ENCODE measurements around the gene MRTFA. TPM values are rescaled to one million over a fixed set of nuclear protein-coding genes. Genes with fewer than 3 reads are reported as not detected.
A peak's percentile ranks its signal among the peaks of the same experiment; 100 is the strongest.

Gene MRTFA
- total RNA-seq, 4 donors from 2014 or later: 59.7 to 163 (median 111) TPM

DNA sequence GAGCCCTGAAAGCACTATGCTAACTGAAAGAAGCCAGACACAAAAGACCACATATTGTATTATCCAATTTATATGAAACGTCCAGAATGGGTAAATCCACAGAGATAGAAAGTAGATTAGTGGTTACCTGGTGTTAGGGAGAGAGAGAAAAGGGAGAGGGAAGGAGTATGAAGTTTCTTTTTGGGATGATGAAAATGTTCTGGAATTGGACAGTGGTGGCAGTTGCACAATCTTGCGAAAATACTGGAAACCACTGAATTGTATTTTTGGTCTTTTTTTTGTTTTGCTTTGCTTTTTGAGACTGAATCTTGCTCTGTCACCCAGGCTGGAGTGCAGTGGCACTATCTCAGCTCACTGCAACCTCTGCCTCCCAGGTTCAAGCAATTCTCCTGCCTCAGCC lies 63.5 kb downstream of the MRTFA start:
- TF ChIP-seq POLR2A (IDR thresholded peaks at IDR 0.05): no peak
- TF ChIP-seq, protein P1, sequence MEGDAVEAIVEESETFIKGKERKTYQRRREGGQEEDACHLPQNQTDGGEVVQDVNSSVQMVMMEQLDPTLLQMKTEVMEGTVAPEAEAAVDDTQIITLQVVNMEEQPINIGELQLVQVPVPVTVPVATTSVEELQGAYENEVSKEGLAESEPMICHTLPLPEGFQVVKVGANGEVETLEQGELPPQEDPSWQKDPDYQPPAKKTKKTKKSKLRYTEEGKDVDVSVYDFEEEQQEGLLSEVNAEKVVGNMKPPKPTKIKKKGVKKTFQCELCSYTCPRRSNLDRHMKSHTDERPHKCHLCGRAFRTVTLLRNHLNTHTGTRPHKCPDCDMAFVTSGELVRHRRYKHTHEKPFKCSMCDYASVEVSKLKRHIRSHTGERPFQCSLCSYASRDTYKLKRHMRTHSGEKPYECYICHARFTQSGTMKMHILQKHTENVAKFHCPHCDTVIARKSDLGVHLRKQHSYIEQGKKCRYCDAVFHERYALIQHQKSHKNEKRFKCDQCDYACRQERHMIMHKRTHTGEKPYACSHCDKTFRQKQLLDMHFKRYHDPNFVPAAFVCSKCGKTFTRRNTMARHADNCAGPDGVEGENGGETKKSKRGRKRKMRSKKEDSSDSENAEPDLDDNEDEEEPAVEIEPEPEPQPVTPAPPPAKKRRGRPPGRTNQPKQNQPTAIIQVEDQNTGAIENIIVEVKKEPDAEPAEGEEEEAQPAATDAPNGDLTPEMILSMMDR (IDR thresholded peaks at IDR 0.05): no peak
- DNase-seq (ENCODE audit: low spot score in 2 of 2): peak in 1 of 2 donors; percentile 22
- WGBS, 2 donors: 68 to 79% methylated on average over 2 of the region's 2 CpGs
- H3K4me3 ChIP-seq (ENCODE audit: low read depth, poor library complexity, severe bottlenecking): no peak overlapping the region
- intact Hi-C loops (cut with DNase I; ENCODE audit: low total_unique reads): no loop called here

DNA sequence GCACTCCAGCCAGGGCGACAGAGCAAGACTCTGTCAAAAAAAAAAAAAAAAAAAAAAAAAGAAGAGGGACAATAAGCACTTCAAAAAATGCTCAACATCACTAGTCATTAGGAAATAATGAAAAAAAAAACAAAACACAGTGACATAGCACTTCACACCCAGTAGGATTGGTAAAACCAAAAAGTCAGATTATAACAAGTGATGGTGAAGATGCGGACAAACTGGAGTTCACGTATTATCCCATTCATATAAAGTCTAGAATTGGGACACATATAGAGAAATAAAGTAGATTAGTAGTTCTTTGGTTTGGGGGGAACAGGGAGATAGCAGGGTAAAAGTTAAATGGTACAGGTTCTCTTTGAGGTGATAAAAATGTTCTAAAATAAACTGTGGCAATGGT lies 64.6 kb downstream of the MRTFA start:
- TF ChIP-seq POLR2A (IDR thresholded peaks at IDR 0.05): no peak
- TF ChIP-seq, protein P1 (IDR thresholded peaks at IDR 0.05): no peak
- DNase-seq (ENCODE audit: low spot score in 2 of 2): no peak
- intact Hi-C loops (cut with DNase I; ENCODE audit: low total_unique reads): no loop called here
- 98 to 99% methylated on average over 3 of the region's 3 CpGs for WGBS, 2 donors
- no peak overlapping the region for H3K4me3 ChIP-seq (ENCODE audit: low read depth, poor library complexity, severe bottlenecking)

DNA sequence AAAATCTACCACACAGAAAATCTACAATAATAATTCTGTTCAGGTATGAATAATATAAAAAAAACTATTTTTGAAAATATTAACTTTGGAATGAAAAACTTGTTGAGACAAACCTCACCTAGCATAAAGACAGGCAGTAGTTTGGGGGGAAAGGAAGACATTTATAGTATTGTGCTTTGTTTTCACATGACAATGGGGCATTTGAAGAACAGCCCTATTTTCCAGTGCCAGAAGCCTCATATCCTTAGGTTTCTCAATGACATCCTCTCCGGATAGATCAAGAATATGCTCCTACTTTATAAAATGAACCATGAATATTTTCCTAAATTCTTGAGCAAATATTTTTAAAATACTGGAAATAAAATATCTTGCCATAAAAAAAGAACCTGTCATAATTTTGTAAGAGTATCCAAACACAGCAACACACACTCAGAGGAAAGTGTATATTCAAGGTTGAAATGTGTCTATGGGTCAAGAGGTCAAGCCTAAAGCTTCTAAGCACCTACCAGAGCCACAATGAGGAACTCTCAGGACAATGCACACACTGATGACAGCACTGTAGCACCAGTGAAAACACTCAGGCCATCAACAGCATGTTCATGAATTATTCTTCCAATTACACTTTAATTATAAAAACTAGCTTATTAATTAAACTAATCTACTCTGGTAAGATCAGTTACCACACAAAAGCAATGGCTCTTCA lies 68.7 kb downstream of the MRTFA start:
- intact Hi-C loops (cut with DNase I; ENCODE audit: low total_unique reads): loop anchor here (1.0 kb wide), 1 partner anchor 18 kb away; no protein-coding TSS in a partner anchor
- WGBS, 2 donors: 68 to 71% methylated on average over 1 of the region's 1 CpG
- DNase-seq (ENCODE audit: low spot score in 2 of 2): no peak
- no peak for TF ChIP-seq POLR2A (IDR thresholded peaks at IDR 0.05)
- TF ChIP-seq, protein P1 (IDR thresholded peaks at IDR 0.05): no peak
- H3K4me3 ChIP-seq (ENCODE audit: low read depth, poor library complexity, severe bottlenecking): no peak overlapping the region

DNA sequence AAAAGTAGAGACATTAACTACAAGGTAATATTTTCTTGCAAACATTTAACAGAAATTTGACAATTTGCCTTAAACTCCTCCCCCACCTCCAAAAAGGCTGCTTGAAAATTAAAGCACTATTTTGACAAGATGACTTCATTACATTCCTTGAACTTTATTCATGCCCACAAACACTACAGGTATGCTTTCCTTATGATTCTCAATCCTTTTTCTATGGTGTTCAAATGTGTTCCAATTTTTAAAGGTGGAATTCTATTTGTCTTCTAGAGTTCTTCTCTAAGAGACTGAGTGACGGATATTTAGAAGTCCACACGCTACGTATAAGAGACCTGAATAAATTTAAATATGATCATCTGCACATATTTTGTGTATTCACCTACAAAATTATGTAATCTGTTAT lies 69.4 kb downstream of the MRTFA start:
- TF ChIP-seq, protein P1 (IDR thresholded peaks at IDR 0.05): no peak
- TF ChIP-seq POLR2A (IDR thresholded peaks at IDR 0.05): no peak
- 83 to 87% methylated on average over 3 of the region's 3 CpGs for WGBS, 2 donors
- DNase-seq (ENCODE audit: low spot score in 2 of 2): no peak
- no peak overlapping the region for H3K4me3 ChIP-seq (ENCODE audit: low read depth, poor library complexity, severe bottlenecking)
- intact Hi-C loops (cut with DNase I; ENCODE audit: low total_unique reads): loop anchor here (1.0 kb wide), 1 partner anchor 18 kb away; no protein-coding TSS in a partner anchor

DNA sequence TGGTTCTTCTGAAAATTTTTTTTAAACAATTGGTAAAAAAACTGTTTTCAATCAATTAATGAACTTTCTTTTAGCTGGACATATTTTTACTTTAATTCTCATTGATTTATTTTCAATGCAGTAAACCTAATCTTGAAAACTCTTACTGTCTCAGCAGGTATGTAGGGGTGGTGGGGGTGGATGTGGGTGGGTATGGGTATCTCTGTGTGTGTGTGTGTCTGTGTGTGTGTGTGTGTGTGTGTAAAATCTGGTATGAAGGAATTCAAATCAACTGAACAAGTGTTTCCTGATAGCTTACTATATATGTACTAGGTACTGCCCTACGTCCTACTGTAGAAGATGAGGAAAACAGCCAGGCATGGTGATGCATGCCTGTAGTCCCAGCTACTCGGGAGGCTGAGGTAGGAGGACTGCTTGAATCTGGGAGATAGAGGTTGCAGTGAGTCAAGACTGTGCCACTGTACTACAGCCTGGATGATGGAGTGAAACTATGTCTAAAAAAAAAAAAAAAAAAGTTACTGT lies 75.5 kb downstream of the MRTFA start:
- H3K4me3 ChIP-seq (ENCODE audit: low read depth, poor library complexity, severe bottlenecking): no peak overlapping the region
- WGBS, 2 donors: 84 to 91% methylated on average over 2 of the region's 2 CpGs
- intact Hi-C loops (cut with DNase I; ENCODE audit: low total_unique reads): no loop called here
- TF ChIP-seq, protein P1 (IDR thresholded peaks at IDR 0.05): no peak
- no peak for TF ChIP-seq POLR2A (IDR thresholded peaks at IDR 0.05)
- DNase-seq (ENCODE audit: low spot score in 2 of 2): no peak

Data from lower leg skin (tissue), 4 donors.